ENCODE measurements around the gene GUF1. TPM values are rescaled to one million over a fixed set of nuclear protein-coding genes. Genes with fewer than 3 reads are reported as not detected.

GUF1 gene
- total RNA-seq, 3 donors from 2014 or later (not counting 1 experiment from before 2014, with no cell fraction given): 14.1 to 17.9 (median 15.2) TPM

DNA sequence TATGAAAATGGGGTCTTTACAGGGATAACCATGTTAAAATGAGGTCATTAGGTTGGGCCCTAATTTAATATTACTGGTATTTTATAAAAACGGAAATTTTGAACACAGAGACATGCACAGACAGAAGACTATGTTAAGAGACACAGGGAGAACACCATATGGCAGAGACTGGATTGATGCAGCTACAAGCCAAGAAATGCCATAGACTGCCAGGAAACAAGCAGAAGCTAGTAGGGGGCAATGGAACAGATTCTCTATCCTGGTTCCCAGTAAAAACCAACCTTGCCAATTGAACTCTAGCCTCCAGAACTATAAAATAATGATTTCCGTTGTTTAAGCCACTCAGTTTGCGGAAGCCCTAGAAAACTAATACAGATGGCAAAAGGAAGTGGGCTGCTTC lies 6.6 kb upstream of the GUF1 start:
- no peak for ATAC-seq
- no peaks in the 10 kb centered on the region for H3K9me3 Mint-ChIP-seq
- H3K27me3 ChIP-seq (ENCODE audit: control insufficient read depth, insufficient read depth, low read length): no peaks in the 10 kb centered on the region
- no peaks in the 10 kb centered on the region for H3K4me1 Mint-ChIP-seq
- no peaks in the 10 kb centered on the region for H3K36me3 Mint-ChIP-seq
- H3K4me3 ChIP-seq (ENCODE audit: low read length): no peak overlapping the region
- no peaks in the 10 kb centered on the region for H3K36me3 ChIP-seq (ENCODE audit: control insufficient read depth, insufficient read depth, low read length)
- H3K27ac ChIP-seq (ENCODE audit: low read length): no peak overlapping the region
- TF ChIP-seq, protein P1, sequence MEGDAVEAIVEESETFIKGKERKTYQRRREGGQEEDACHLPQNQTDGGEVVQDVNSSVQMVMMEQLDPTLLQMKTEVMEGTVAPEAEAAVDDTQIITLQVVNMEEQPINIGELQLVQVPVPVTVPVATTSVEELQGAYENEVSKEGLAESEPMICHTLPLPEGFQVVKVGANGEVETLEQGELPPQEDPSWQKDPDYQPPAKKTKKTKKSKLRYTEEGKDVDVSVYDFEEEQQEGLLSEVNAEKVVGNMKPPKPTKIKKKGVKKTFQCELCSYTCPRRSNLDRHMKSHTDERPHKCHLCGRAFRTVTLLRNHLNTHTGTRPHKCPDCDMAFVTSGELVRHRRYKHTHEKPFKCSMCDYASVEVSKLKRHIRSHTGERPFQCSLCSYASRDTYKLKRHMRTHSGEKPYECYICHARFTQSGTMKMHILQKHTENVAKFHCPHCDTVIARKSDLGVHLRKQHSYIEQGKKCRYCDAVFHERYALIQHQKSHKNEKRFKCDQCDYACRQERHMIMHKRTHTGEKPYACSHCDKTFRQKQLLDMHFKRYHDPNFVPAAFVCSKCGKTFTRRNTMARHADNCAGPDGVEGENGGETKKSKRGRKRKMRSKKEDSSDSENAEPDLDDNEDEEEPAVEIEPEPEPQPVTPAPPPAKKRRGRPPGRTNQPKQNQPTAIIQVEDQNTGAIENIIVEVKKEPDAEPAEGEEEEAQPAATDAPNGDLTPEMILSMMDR (IDR thresholded peaks at IDR 0.05): no peak
- intact Hi-C loops (cut with micrococcal nuclease): no loop called here
- no peak overlapping the region for H3K4me3 Mint-ChIP-seq
- no peaks in the 10 kb centered on the region for H3K9me3 ChIP-seq (ENCODE audit: control insufficient read depth, insufficient read depth, low read length)
- no peaks in the 10 kb centered on the region for H3K4me1 ChIP-seq (ENCODE audit: control insufficient read depth, insufficient read depth, low read length)
- peaks cover 28 to 52% of the 10 kb centered on the region in 2 donors for H3K27me3 Mint-ChIP-seq (ENCODE audit: low read depth in 2 of 2)
- 91% methylated on average over 3 of the region's 3 CpGs for WGBS (ENCODE audit: insufficient coverage)
- no peak overlapping the region for H3K27ac Mint-ChIP-seq
- DNase-seq: no peak

- no CpG with 5 or more reads among the region's 1 CpG for WGBS (ENCODE audit: insufficient coverage)
- Histone ChIP-seq H3K4me3 (ENCODE audit: low read length) (no peak overlapping the region), H3K27me3 (ENCODE audit: control insufficient read depth, insufficient read depth, low read length) (no peaks in the 10 kb centered on the region), H3K9me3 (ENCODE audit: control insufficient read depth, insufficient read depth, low read length) (no peaks in the 10 kb centered on the region), H3K4me1 (ENCODE audit: control insufficient read depth, insufficient read depth, low read length) (peaks cover 8% of the 10 kb centered on the region), H3K36me3 (ENCODE audit: control insufficient read depth, insufficient read depth, low read length) (no peaks in the 10 kb centered on the region), H3K27ac (ENCODE audit: low read length) (no peak overlapping the region)
- ATAC-seq: no peak
- H3K4me3 Mint-ChIP-seq: no peak overlapping the region
- no peaks in the 10 kb centered on the region for H3K9me3 Mint-ChIP-seq
- TF ChIP-seq, protein P1 (IDR thresholded peaks at IDR 0.05): no peak
- no peaks in the 10 kb centered on the region for H3K36me3 Mint-ChIP-seq
- no peak overlapping the region for H3K27ac Mint-ChIP-seq
- intact Hi-C loops (cut with micrococcal nuclease): no loop called here
- H3K4me1 Mint-ChIP-seq: peaks cover 14% of the 10 kb centered on the region in 2 donors
- peaks cover 24 to 31% of the 10 kb centered on the region in 2 donors for H3K27me3 Mint-ChIP-seq (ENCODE audit: low read depth in 2 of 2)
- no peak for DNase-seq
Observed at GRCh38 chr4:44674471-44674870, 3.7 kb upstream of the GUF1 start.

GRCh38 chr4:44675366-44675765 lies 2.9 kb upstream of the GUF1 start:
- no peaks in the 10 kb centered on the region for H3K9me3 Mint-ChIP-seq
- H3K4me3 Mint-ChIP-seq: no peak overlapping the region
- intact Hi-C loops (cut with micrococcal nuclease): no loop called here
- H3K9me3 ChIP-seq (ENCODE audit: control insufficient read depth, insufficient read depth, low read length): no peaks in the 10 kb centered on the region
- DNase-seq (no peak), ATAC-seq (no peak)
- H3K4me1 Mint-ChIP-seq: peaks cover 15 to 16% of the 10 kb centered on the region in 2 donors
- no peaks in the 10 kb centered on the region for H3K36me3 ChIP-seq (ENCODE audit: control insufficient read depth, insufficient read depth, low read length)
- 71% methylated on average over 5 of the region's 5 CpGs for WGBS (ENCODE audit: insufficient coverage)
- TF ChIP-seq, protein P1 (IDR thresholded peaks at IDR 0.05): no peak
- no peak overlapping the region for H3K27ac Mint-ChIP-seq
- H3K4me1 ChIP-seq (ENCODE audit: control insufficient read depth, insufficient read depth, low read length): peaks cover 8% of the 10 kb centered on the region
- no peaks in the 10 kb centered on the region for H3K36me3 Mint-ChIP-seq
- H3K27me3 Mint-ChIP-seq (ENCODE audit: low read depth in 2 of 2): peaks cover 24% of the 10 kb centered on the region in 2 donors
- no peaks in the 10 kb centered on the region for H3K27me3 ChIP-seq (ENCODE audit: control insufficient read depth, insufficient read depth, low read length)
- no peak overlapping the region for H3K4me3 ChIP-seq (ENCODE audit: low read length)
- H3K27ac ChIP-seq (ENCODE audit: low read length): no peak overlapping the region

- intact Hi-C loops (cut with micrococcal nuclease): no loop called here
- H3K36me3 ChIP-seq (ENCODE audit: control insufficient read depth, insufficient read depth, low read length): peaks cover 12% of the 10 kb centered on the region
- no peak for ATAC-seq
Observed at GRCh38 chr4:44679060-44679459, 840 bp downstream of the GUF1 start.

More at GRCh38 chr4:44679060-44679459, 840 bp downstream of the GUF1 start:
- peak in 1 of 2 donors; percentile 27 for DNase-seq
- Mint-ChIP-seq H3K27ac (peak overlapping the region; percentile 98), H3K4me3 (peak overlapping the region; percentile 95), H3K4me1 (peaks cover 20 to 24% of the 10 kb centered on the region in 2 donors), H3K36me3 (peaks cover 3% of the 10 kb centered on the region), H3K9me3 (no peaks in the 10 kb centered on the region), H3K27me3 (ENCODE audit: low read depth in 2 of 2) (peaks cover 5% of the 10 kb centered on the region in 2 donors)
- H3K4me1 ChIP-seq (ENCODE audit: control insufficient read depth, insufficient read depth, low read length): peaks cover 8% of the 10 kb centered on the region
- H3K27ac ChIP-seq (ENCODE audit: low read length): peak overlapping the region; percentile 92
- H3K27me3 ChIP-seq (ENCODE audit: control insufficient read depth, insufficient read depth, low read length): no peaks in the 10 kb centered on the region
- no peaks in the 10 kb centered on the region for H3K9me3 ChIP-seq (ENCODE audit: control insufficient read depth, insufficient read depth, low read length)
- H3K4me3 ChIP-seq (ENCODE audit: low read length): peak overlapping the region; percentile 78
- TF ChIP-seq, protein P1 (IDR thresholded peaks at IDR 0.05): no peak
- 0% methylated on average over 1 of the region's 3 CpGs for WGBS (ENCODE audit: insufficient coverage)
